A673 (cell line): ENCODE measurements around the gene FSTL5.

Source experiments
- CTCF ChIP-seq: fragments of 300-800, 200-600 bp; sonication (generic); conservative IDR thresholded peaks from 2 replicates; pipeline ENCODE4 v1.5.1; 2017; ENCODE audit warnings: low read depth, mild to moderate bottlenecking, antibody characterized with exemption, low read length, moderate library complexity, mixed read lengths
- EZH2 ChIP-seq: fragments of 200-600 bp; sonication (generic); IDR thresholded peaks from 2 replicates; pipeline ENCODE4 v1.6.1; 2017; ENCODE audit warnings: borderline replicate concordance, low read depth, mild to moderate bottlenecking, mixed read lengths, antibody characterized with exemption, low read length; ENCODE audit not compliant: poor library complexity, severe bottlenecking

GRCh38 chr4:162116095-162116779, 47.6 kb downstream of the FSTL5 start:
- TF ChIP-seq EZH2, result no peak
- TF ChIP-seq CTCF, result no peak
